GM18526 (cell line): ENCODE measurements around the gene IGSF9B.

Source experiments
- POLR2A ChIP-seq: IDR thresholded peaks from 3 replicates; pipeline ENCODE4 v1.6.1; 2011; ENCODE audit not compliant: insufficient read length; ENCODE audit errors: extremely low read depth

The IGSF9B gene

GRCh38 chr11:133897331-133897650 is 59.5 kb downstream of the IGSF9B start:
- no peak for TF ChIP-seq POLR2A

- no peak for TF ChIP-seq POLR2A
These were observed 60.0 kb downstream of the IGSF9B start for GRCh38 chr11:133896642-133897330.

- TF ChIP-seq POLR2A: no peak
These were observed 60.7 kb downstream of the IGSF9B start for GRCh38 chr11:133896028-133896427.

GRCh38 chr11:133895551-133895950 is 61.2 kb downstream of the IGSF9B start:
- TF ChIP-seq POLR2A: no peak

- no peak for TF ChIP-seq POLR2A
These were observed 61.7 kb downstream of the IGSF9B start for GRCh38 chr11:133895061-133895479.

GRCh38 chr11:133893381-133893780 is 63.4 kb downstream of the IGSF9B start:
- TF ChIP-seq POLR2A: no peak

GRCh38 chr11:133892584-133893380 is 64.0 kb downstream of the IGSF9B start:
- no peak for TF ChIP-seq POLR2A

- TF ChIP-seq POLR2A: no peak
These were observed 64.6 kb downstream of the IGSF9B start for GRCh38 chr11:133892126-133892525.

- TF ChIP-seq POLR2A: no peak
These were observed 66.9 kb downstream of the IGSF9B start for GRCh38 chr11:133889893-133890292.

GRCh38 chr11:133889188-133889587 is 67.6 kb downstream of the IGSF9B start:
- TF ChIP-seq POLR2A: no peak

GRCh38 chr11:133887692-133888332 is 69.0 kb downstream of the IGSF9B start:
- TF ChIP-seq POLR2A: no peak

GRCh38 chr11:133886029-133886428 is 70.7 kb downstream of the IGSF9B start:
- TF ChIP-seq POLR2A: no peak

- TF ChIP-seq POLR2A: no peak
These were observed 84.6 kb downstream of the IGSF9B start for GRCh38 chr11:133872160-133872559.

GRCh38 chr11:133867456-133867855 is 89.3 kb downstream of the IGSF9B start:
- no peak for TF ChIP-seq POLR2A

- no peak for TF ChIP-seq POLR2A
These were observed 91.3 kb downstream of the IGSF9B start for GRCh38 chr11:133865466-133865865.

GRCh38 chr11:133864756-133865155 is 92.0 kb downstream of the IGSF9B start:
- TF ChIP-seq POLR2A: no peak
